ENCODE data around the gene TCERG1L. TPM values are rescaled to one million over a fixed set of nuclear protein-coding genes. Genes with fewer than 3 reads are reported as not detected.

TCERG1L gene
- total RNA-seq, 2 donors from 2014 or later: not detected

DNA sequence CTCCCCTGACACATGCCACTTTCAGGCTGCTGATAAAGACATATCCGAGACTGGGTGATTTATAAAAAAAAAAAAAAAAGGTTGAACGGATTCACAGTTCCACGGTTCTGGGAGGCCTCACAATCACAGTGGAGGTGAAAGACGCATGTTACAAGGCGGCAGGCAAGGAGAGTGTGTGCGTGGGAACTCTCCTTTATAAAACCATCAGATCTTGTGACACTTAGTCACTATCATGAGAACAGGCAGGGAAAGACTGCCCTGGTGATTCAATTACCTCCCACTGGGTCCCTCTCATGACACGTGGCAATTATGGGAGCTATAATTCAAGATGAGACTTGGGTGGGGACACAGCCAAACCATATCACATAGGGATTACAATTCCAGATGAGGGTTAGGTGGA, 181.5 kb downstream of the TCERG1L start:
- ATAC-seq (ENCODE audit: insufficient number of reproducible peaks, low FRiP score, low read depth): no peak
- Histone ChIP-seq H3K36me3 (no peaks in the 10 kb centered on the region), H3K27ac (no peak overlapping the region), H3K27me3 (replicated peaks; ENCODE audit: insufficient read depth) (no peaks in the 10 kb centered on the region), H3K4me3 (no peak overlapping the region), H3K9me3 (no peaks in the 10 kb centered on the region), H3K4me1 (ENCODE audit: control insufficient read depth in 1 of 2, low read depth in 2 of 2) (no peaks in the 10 kb centered on the region)
- DNase-seq (ENCODE audit: low spot score): no peak
- TF ChIP-seq, protein P1, sequence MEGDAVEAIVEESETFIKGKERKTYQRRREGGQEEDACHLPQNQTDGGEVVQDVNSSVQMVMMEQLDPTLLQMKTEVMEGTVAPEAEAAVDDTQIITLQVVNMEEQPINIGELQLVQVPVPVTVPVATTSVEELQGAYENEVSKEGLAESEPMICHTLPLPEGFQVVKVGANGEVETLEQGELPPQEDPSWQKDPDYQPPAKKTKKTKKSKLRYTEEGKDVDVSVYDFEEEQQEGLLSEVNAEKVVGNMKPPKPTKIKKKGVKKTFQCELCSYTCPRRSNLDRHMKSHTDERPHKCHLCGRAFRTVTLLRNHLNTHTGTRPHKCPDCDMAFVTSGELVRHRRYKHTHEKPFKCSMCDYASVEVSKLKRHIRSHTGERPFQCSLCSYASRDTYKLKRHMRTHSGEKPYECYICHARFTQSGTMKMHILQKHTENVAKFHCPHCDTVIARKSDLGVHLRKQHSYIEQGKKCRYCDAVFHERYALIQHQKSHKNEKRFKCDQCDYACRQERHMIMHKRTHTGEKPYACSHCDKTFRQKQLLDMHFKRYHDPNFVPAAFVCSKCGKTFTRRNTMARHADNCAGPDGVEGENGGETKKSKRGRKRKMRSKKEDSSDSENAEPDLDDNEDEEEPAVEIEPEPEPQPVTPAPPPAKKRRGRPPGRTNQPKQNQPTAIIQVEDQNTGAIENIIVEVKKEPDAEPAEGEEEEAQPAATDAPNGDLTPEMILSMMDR (IDR thresholded peaks at IDR 0.05): no peak

DNA sequence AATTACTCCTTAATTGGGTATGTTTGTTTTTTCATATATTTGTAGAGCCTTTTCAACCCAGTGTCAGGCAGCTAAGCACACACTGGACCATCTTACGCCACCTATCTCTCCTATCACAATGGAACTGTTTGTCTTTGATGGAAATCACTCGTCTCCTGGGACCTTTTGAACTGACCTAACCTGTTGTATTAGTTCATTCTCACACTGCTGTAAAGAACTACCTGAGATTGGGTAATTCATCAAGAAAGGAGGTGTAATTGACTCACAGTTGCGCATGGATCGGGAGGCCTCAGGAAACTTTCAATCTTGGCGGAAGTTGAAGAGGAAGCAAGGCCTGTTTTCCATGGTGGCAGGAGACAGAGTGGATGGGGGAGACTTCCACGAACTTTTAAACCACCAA, 182.0 kb downstream of the TCERG1L start:
- TF ChIP-seq, protein P1 (IDR thresholded peaks at IDR 0.05): no peak
- Histone ChIP-seq H3K4me3 (no peak overlapping the region), H3K27ac (no peak overlapping the region), H3K4me1 (ENCODE audit: control insufficient read depth in 1 of 2, low read depth in 2 of 2) (no peaks in the 10 kb centered on the region), H3K36me3 (no peaks in the 10 kb centered on the region), H3K27me3 (replicated peaks; ENCODE audit: insufficient read depth) (no peaks in the 10 kb centered on the region), H3K9me3 (no peaks in the 10 kb centered on the region)
- DNase-seq (ENCODE audit: low spot score) (no peak), ATAC-seq (ENCODE audit: insufficient number of reproducible peaks, low FRiP score, low read depth) (no peak)

DNA sequence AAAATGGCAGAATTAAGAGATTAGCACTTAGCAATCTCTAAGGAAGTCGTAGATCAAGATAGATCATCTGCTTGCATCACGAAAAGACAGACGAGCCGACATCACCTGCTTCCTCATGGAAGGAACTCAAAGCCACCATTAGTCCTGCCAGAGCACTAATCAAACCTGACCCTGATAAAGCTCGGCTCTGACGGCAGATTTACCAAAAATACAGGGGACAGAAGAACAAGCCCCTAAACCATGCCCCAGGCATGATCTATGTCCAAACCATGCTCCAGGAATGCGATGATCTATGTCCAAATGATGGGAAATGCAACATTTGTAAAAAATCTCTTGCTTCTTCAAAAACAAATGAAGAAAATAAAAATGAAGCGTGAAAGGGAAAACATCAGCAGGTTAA, 182.8 kb downstream of the TCERG1L start:
- no peak for DNase-seq (ENCODE audit: low spot score)
- TF ChIP-seq, protein P1 (IDR thresholded peaks at IDR 0.05): no peak
- H3K4me1 ChIP-seq (ENCODE audit: control insufficient read depth in 1 of 2, low read depth in 2 of 2): no peaks in the 10 kb centered on the region
- H3K36me3 ChIP-seq: no peaks in the 10 kb centered on the region
- H3K4me3 ChIP-seq: no peak overlapping the region
- no peaks in the 10 kb centered on the region for H3K27me3 ChIP-seq (replicated peaks; ENCODE audit: insufficient read depth)
- H3K9me3 ChIP-seq: no peaks in the 10 kb centered on the region
- ATAC-seq (ENCODE audit: insufficient number of reproducible peaks, low FRiP score, low read depth): no peak
- H3K27ac ChIP-seq: no peak overlapping the region

DNA sequence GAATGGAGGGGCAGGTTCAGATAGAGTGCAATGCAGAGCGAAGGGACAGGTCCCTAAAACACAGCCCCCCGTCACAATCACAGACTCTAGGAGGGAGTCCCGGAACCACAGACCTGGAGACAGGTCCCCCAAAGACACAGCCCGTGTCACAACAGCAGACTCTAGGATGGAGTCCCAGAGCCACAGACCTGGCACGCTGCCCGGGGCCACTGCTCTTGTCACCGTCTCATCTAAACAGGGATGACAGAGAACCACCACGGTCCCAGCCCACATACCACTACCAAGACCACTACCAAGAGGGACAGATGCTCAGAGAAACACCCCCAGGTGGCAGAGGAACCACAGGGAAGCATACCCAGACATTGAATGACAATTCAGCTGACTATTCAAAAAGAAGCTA, 183.9 kb downstream of the TCERG1L start:
- no peaks in the 10 kb centered on the region for H3K9me3 ChIP-seq
- H3K4me1 ChIP-seq (ENCODE audit: control insufficient read depth in 1 of 2, low read depth in 2 of 2): no peaks in the 10 kb centered on the region
- H3K27ac ChIP-seq: no peak overlapping the region
- H3K36me3 ChIP-seq: no peaks in the 10 kb centered on the region
- ATAC-seq (ENCODE audit: insufficient number of reproducible peaks, low FRiP score, low read depth) (no peak), DNase-seq (ENCODE audit: low spot score) (no peak)
- TF ChIP-seq, protein P1 (IDR thresholded peaks at IDR 0.05): no peak
- H3K27me3 ChIP-seq (replicated peaks; ENCODE audit: insufficient read depth): no peaks in the 10 kb centered on the region
- no peak overlapping the region for H3K4me3 ChIP-seq

DNA sequence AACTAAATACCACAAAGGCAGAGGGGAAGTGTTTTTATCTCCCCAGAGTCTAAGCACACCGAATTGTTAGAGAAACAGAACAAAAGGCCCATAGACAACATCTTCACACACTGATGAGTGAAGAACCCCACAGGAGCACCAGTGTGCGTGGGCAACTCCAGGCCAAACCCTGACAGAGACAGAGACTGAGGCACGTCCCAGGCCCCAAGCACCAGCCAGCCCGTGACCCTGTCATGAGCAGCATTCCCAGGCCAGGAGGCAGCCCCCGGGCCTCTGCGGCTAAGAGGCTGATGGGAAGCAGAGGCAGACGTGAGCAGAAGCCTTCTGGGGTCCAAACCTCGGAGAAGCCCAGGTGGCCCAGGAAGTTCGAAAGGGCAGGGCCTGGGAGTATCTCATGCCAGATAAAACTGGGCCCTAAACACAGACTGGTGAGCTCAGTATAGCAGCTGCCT, 184.4 kb downstream of the TCERG1L start:
- Histone ChIP-seq H3K27ac (no peak overlapping the region), H3K36me3 (no peaks in the 10 kb centered on the region), H3K4me1 (ENCODE audit: control insufficient read depth in 1 of 2, low read depth in 2 of 2) (no peaks in the 10 kb centered on the region), H3K4me3 (no peak overlapping the region), H3K9me3 (no peaks in the 10 kb centered on the region), H3K27me3 (replicated peaks; ENCODE audit: insufficient read depth) (no peaks in the 10 kb centered on the region)
- TF ChIP-seq, protein P1 (IDR thresholded peaks at IDR 0.05): no peak
- DNase-seq (ENCODE audit: low spot score): no peak
- ATAC-seq (ENCODE audit: insufficient number of reproducible peaks, low FRiP score, low read depth): no peak

All from thoracic aorta (tissue), 2 donors.